Fibroblast of lung (primary cell): ENCODE measurements around the gene ZNF624. TPM values are rescaled to one million over a fixed set of nuclear protein-coding genes. Genes with fewer than 3 reads are reported as not detected.

Source experiments
- DNase-seq, 2 donors: peaks; one replicate each; pipeline versions ENCODE4 v3.0.0 to v3.0.0-alpha.2; 2010; ENCODE audit warnings: low read depth in 2 of 2
- H2AFZ ChIP-seq: 2 replicates; pipeline ENCODE4 v1.5.1; 2012; ENCODE audit warnings: low read length, control low read depth, inconsistent platforms
- H3K27ac ChIP-seq: 2 replicates; pipeline ENCODE4 v1.5.1; 2011; ENCODE audit warnings: low read length, control low read depth; ENCODE audit not compliant: insufficient read depth
- H3K27me3 ChIP-seq: 2 replicates; pipeline ENCODE4 v1.5.1; 2011; ENCODE audit warnings: mild to moderate bottlenecking, low read length; ENCODE audit not compliant: control insufficient read depth, insufficient read depth
- H3K36me3 ChIP-seq: 2 replicates; pipeline ENCODE4 v1.5.1; 2011; ENCODE audit warnings: low read length; ENCODE audit not compliant: control insufficient read depth, insufficient read depth
- H3K4me1 ChIP-seq: 2 replicates; pipeline ENCODE4 v1.5.1; 2011; ENCODE audit warnings: low read length; ENCODE audit not compliant: control insufficient read depth, insufficient read depth; ENCODE audit errors: extremely low read depth
- H3K4me2 ChIP-seq: 2 replicates; pipeline ENCODE4 v1.5.1; 2011; ENCODE audit warnings: low read length, control low read depth; ENCODE audit not compliant: insufficient read depth; ENCODE audit errors: extremely low read depth
- H3K4me3 ChIP-seq, 4 experiments: fragments of 200-600 bp in 1 of 4; sonication (generic) in 1 of 4; replicated peaks in 1 of 4; 2 replicates each; pipeline ENCODE4 v1.5.1; 2011 to 2016; ENCODE audit warnings: low read length in 4 of 4, low read depth in 3 of 4, mild to moderate bottlenecking in 3 of 4, control low read depth in 2 of 4, inconsistent platforms in 1 of 4, mixed read lengths in 1 of 4; ENCODE audit not compliant: insufficient read depth in 1 of 4; ENCODE audit errors: control extremely low read depth in 1 of 4
- H3K79me2 ChIP-seq: 2 replicates; pipeline ENCODE4 v1.5.1; 2012; ENCODE audit warnings: mild to moderate bottlenecking, low read length, inconsistent platforms; ENCODE audit not compliant: control insufficient read depth, insufficient read depth
- H3K9ac ChIP-seq: 2 replicates; pipeline ENCODE4 v1.5.1; 2011; ENCODE audit warnings: mild to moderate bottlenecking, low read length, control low read depth; ENCODE audit not compliant: insufficient read depth
- H3K9me3 ChIP-seq: 2 replicates; pipeline ENCODE4 v1.5.1; 2012; ENCODE audit warnings: low read depth, low read length; ENCODE audit not compliant: control insufficient read depth, insufficient read depth
- H4K20me1 ChIP-seq: 2 replicates; pipeline ENCODE4 v1.5.1; 2011; ENCODE audit warnings: low read length; ENCODE audit not compliant: control insufficient read depth, insufficient read depth; ENCODE audit errors: extremely low read depth
- EZH2 ChIP-seq: IDR thresholded peaks from 2 replicates; pipeline ENCODE4 v1.5.1; 2012; ENCODE audit warnings: low read length, control low read depth, mild to moderate bottlenecking; ENCODE audit errors: missing control alignments
- polyA plus RNA-seq, 2 donors: library from polyadenylated mRNA; depleted of rRNA in 1 of 2; stranded (reverse) in 1 of 2; unstranded in 1 of 2; fragments of >200 nt; gene quantifications; 2 replicates each; pipeline ENCODE4 v1.2.1, GENCODE V29; 2011 to 2012; ENCODE audit warnings: missing spikeins in 1 of 2
- total RNA-seq: library from RNA; depleted of rRNA; stranded (reverse); fragments of >200 nt; gene quantifications from 2 replicates; pipeline ENCODE4 v1.2.1, GENCODE V29; 2014
- TF ChIP-seq, protein P1 (sequence below), 2 donors: IDR thresholded peaks in 1 of 2; conservative IDR thresholded peaks in 1 of 2; 1 replicate in 1 of 2; 2 replicates in 1 of 2; pipeline ENCODE4 v1.5.1; 2011 to 2012; ENCODE audit warnings: low read length in 2 of 2, control low read depth in 1 of 2, inconsistent platforms in 1 of 2, low read depth in 1 of 2, mild to moderate bottlenecking in 1 of 2

The ZNF624 gene
- total and polyA plus RNA-seq, 2 donors (not counting 1 experiment from before 2014, with no cell fraction given): 3.0 to 7.6 TPM

GRCh38 chr17:16585796-16586195 lies 67.9 kb downstream of the ZNF624 start:
- Histone ChIP-seq H2AFZ (no peak overlapping the region), H3K4me2 (no peak overlapping the region), H3K9me3 (no peaks in the 10 kb centered on the region), H3K79me2 (no peaks in the 10 kb centered on the region), H3K9ac (no peak overlapping the region), H4K20me1 (no peaks in the 10 kb centered on the region), H3K27me3 (peaks cover 9% of the 10 kb centered on the region), H3K27ac (no peak overlapping the region), H3K36me3 (no peaks in the 10 kb centered on the region), H3K4me3 (no peak overlapping the region), H3K4me1 (no peaks in the 10 kb centered on the region)
- TF ChIP-seq, protein P1, sequence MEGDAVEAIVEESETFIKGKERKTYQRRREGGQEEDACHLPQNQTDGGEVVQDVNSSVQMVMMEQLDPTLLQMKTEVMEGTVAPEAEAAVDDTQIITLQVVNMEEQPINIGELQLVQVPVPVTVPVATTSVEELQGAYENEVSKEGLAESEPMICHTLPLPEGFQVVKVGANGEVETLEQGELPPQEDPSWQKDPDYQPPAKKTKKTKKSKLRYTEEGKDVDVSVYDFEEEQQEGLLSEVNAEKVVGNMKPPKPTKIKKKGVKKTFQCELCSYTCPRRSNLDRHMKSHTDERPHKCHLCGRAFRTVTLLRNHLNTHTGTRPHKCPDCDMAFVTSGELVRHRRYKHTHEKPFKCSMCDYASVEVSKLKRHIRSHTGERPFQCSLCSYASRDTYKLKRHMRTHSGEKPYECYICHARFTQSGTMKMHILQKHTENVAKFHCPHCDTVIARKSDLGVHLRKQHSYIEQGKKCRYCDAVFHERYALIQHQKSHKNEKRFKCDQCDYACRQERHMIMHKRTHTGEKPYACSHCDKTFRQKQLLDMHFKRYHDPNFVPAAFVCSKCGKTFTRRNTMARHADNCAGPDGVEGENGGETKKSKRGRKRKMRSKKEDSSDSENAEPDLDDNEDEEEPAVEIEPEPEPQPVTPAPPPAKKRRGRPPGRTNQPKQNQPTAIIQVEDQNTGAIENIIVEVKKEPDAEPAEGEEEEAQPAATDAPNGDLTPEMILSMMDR (conservative IDR thresholded peaks at IDR 0.05 in 1 of 2, IDR thresholded peaks at IDR 0.05 in 1 of 2; ENCODE audit: low read depth in 1 of 2, low read length in 2 of 2): no peak
- no peak for TF ChIP-seq EZH2
- peak in 1 of 2 donors; percentile 21 for DNase-seq

- Histone ChIP-seq H3K36me3 (no peaks in the 10 kb centered on the region), H3K4me2 (peak overlapping the region; percentile 71), H3K4me1 (no peaks in the 10 kb centered on the region), H2AFZ (peak overlapping the region; percentile 70), H3K27ac (no peak overlapping the region), H3K4me3 (peak overlapping the region in 2 of 4 experiments; percentile 50 to 52), H3K9me3 (no peaks in the 10 kb centered on the region), H4K20me1 (no peaks in the 10 kb centered on the region), H3K27me3 (peaks cover 9% of the 10 kb centered on the region), H3K9ac (no peak overlapping the region), H3K79me2 (no peaks in the 10 kb centered on the region)
- no peak for TF ChIP-seq EZH2
- TF ChIP-seq, protein P1 (conservative IDR thresholded peaks at IDR 0.05 in 1 of 2, IDR thresholded peaks at IDR 0.05 in 1 of 2; ENCODE audit: low read depth in 1 of 2, low read length in 2 of 2): peak; percentile 82 to 88
- peak; percentile 75 to 86 for DNase-seq
Observed at GRCh38 chr17:16584273-16584995, 69.2 kb downstream of the ZNF624 start.

GRCh38 chr17:16583781-16584180 lies 69.9 kb downstream of the ZNF624 start:
- H3K9ac ChIP-seq: no peak overlapping the region
- DNase-seq: no peak
- no peak for TF ChIP-seq EZH2
- TF ChIP-seq, protein P1 (conservative IDR thresholded peaks at IDR 0.05 in 1 of 2, IDR thresholded peaks at IDR 0.05 in 1 of 2; ENCODE audit: low read depth in 1 of 2, low read length in 2 of 2): no peak
- no peak overlapping the region for H3K27ac ChIP-seq
- H3K4me3 ChIP-seq: peak overlapping the region in 1 of 4 experiments; percentile 28
- H2AFZ ChIP-seq: no peak overlapping the region
- no peaks in the 10 kb centered on the region for H4K20me1 ChIP-seq
- no peaks in the 10 kb centered on the region for H3K36me3 ChIP-seq
- H3K4me1 ChIP-seq: no peaks in the 10 kb centered on the region
- peaks cover 9% of the 10 kb centered on the region for H3K27me3 ChIP-seq
- no peaks in the 10 kb centered on the region for H3K9me3 ChIP-seq
- H3K4me2 ChIP-seq: peak overlapping the region; percentile 71
- no peaks in the 10 kb centered on the region for H3K79me2 ChIP-seq
